GM21825 (cell line): Measurements from ENCODE around the gene ATRN.
"Not testable (repeated sequence)": the region's sequence is repeated elsewhere in the genome, so short reads cannot be mapped to it uniquely, and the experiment has no call there.

Experiments
- ATAC-seq: cut with Tn5 transposase; IDR thresholded peaks from one replicate; pipeline ENCODE4 v1.9.1; 2021; ENCODE audit warnings: mild to moderate bottlenecking, moderate library complexity; ENCODE audit not compliant: unreplicated experiment

ATRN gene

DNA sequence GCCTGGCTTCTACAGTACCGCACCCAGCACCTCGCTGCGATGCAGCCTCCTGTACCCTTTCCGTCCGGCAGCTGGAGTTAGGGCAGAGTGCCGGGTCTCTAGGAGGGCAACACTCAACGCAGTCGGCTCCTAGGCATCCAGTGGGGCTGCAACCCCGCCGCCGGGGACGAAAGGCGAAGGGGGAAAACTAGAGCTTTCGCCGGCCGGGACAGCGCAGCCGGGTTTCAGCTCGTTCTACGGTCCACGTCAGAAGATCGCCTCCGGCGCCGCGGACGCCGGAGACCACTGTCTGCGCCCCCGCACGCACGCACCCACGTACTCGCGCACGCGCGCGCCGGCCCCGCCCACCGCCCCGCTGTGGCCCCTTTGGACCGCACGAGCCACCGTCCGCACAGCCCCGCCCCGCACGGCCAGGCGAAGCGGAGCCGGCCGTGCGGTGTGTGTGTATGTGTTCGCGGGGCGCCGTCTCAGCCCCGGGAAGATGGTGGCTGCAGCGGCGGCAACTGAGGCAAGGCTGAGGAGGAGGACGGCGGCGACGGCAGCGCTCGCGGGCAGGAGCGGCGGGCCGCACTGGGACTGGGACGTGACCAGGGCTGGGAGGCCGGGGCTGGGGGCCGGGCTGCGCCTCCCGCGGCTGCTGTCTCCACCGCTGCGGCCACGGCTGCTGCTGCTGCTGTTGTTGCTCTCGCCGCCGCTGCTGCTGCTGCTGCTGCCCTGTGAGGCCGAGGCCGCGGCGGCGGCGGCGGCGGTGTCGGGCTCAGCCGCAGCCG lies at the start of gene ATRN:
TSS of gene ATRN (plus strand) at position 392 of the 770 bp plus-strand sequence. CDS start at position 482, 90 bp downstream.
- peak; percentile 80 for ATAC-seq

DNA sequence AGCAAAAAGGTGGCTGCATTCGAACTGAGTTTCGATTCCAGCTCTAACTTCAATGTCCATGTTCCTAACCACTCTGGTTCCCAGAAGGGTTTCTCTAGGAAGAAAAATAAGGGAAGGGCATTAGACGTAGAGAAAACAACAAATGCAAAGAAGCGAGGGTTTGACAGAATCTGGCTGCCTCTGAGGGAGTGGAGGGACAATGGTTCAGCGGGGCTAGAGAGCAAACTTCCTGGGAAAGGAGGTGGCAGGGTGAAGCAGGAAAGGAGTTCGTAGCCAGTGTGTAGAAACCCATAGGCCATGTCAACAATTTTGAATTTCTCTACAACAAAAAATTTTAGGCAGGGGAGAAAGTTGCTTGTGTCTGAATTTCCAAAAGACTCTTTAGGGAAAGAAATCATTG lies 48.8 kb upstream of the ATRN start:
- ATAC-seq: no peak

DNA sequence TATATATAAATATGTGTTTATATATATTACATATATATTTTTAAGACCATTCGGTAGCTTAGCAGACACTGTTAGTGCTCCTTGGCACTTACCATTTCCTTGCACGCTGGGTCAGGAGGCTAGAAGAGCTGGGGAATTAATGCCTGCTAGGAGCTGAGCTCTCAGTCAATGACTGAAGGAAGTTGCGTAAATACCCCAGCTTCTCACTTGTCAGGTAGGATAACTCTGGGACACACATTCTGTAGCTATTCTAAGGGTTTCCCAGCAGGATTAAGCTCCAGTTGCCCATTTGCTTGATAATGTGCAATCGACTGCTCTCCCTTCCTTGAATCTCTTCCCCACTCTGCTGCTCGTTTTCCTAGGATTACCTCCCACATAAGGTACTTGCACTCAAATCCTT lies 47.7 kb upstream of the ATRN start:
- no peak for ATAC-seq

DNA sequence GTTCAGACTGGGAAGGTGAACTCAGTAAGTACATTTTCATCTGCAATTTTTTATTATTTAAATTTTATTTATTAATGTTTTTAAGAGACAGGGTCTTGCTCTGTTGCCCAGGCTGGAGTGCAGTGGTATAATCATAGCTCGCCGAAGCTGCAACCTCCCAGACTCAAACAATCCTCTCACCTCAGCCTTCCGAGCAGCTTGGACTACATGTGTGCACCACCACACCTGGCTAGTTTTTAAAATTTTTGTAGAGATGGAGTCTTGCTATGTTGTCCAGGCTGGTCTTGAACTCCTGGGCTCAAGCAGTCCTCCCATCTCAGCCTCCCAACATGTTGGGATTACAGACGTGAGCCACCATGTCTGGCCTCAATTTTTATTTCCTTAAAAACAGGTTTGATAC lies 44.1 kb upstream of the ATRN start:
- not testable (repeated sequence) for ATAC-seq

DNA sequence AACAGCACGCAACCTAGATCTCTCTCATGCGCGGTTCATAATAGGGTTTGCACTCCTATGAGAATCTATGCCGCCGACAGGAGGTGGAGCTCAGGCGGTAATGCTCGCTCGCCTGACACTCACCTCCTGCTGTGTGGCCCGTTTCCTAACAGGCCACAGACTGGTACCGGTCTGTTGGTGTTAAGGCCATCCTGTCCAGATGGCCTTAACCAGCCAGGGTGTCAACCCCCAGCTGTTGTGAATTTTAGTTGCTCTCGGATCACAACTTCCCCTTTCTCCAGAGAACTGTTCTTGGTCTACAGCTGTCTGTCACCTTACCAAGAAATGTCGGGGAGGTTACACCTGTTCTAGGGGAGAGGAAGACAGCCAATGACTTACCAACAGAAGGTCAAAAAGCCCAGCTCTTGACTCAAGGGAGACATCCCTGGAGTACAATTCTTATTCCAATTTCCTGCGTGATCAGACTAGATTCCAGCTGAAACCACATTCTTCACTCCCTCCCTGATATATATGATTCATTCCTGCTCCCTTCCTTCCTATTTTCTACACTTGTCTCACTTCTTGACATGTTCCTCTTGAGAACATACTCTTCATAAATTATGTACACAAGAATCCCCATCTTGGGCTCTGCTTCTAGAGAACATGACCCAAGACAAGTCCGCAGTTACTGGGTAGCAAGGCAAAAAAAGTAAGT lies 40.3 kb upstream of the ATRN start:
- ATAC-seq: peak; percentile 86

DNA sequence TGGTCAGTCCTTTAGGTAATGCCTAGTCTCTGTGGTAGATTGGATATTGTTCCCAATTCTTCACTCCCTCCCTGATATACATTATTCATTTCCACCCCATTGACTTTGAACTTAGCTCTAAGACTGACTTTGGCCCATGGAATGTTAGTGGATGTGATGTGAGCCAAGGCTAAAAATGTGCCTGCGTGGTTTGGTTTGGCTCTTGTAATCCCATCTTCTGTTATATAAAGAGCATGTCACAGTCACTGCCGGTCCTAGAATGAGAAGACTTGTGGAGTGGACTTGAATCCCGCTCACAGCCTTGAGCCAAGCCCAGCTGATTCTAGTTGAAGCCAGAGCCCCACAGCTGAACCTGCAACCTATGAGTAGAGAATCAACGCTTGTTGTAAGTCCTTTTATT lies 39.7 kb upstream of the ATRN start:
- no peak for ATAC-seq

DNA sequence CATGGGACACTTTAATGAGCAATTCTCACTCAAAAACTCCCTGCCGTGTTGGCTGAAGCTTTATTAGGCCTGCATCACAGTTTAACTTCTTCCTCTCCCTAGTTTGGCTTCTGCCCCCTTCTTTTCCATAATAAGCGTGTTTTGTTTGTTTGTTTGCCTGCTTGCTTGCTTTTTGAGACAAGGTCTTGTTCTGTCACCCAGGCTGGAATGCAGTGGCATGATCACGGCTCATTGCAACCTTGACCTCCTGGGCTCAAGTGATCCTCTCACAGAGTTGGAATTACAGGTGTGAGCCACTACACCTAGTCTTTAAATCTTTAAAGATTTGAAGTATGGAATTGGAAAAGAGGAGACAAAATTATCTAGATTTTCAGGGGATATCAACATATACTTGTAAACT lies 38.0 kb upstream of the ATRN start:
- ATAC-seq: no peak

DNA sequence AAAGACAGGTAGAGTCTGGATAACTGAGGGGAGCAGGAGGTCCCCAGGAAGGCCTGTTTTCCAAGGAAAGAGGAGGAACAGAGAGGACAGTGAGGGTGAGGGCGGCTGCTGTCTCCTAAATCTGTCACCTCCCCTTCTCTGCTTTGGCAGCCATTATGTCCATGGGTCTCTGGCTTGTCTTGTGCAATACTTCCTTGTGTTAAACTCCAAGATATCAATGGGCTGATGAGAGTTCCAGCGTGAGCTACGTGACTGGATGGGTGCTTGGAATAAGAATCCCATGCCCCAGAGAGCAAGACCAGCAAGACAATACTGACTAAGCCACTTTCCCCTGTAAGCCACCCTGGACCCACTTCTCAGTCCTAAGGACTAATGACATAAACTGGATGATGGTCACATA lies 37.1 kb upstream of the ATRN start:
- no peak for ATAC-seq

DNA sequence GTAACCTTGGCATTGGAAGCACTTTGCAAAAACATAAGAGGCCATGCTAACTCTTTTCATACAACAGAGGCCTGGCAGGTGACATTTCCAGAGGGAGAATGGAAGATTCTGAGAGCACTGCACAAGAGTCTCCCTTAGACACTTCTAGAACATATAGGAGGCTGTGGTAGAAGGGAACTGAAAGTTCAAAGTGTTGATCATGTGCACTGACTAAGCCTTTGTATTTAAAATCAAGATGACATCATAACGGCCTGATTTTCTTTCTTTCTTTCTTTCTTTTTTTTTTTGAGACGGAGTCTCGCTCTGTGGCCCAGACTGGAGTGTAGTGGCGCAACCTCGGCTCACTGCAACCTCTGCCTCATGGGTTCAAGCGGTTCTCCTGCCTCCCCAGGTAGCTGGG lies 36.6 kb upstream of the ATRN start:
- ATAC-seq: no peak

DNA sequence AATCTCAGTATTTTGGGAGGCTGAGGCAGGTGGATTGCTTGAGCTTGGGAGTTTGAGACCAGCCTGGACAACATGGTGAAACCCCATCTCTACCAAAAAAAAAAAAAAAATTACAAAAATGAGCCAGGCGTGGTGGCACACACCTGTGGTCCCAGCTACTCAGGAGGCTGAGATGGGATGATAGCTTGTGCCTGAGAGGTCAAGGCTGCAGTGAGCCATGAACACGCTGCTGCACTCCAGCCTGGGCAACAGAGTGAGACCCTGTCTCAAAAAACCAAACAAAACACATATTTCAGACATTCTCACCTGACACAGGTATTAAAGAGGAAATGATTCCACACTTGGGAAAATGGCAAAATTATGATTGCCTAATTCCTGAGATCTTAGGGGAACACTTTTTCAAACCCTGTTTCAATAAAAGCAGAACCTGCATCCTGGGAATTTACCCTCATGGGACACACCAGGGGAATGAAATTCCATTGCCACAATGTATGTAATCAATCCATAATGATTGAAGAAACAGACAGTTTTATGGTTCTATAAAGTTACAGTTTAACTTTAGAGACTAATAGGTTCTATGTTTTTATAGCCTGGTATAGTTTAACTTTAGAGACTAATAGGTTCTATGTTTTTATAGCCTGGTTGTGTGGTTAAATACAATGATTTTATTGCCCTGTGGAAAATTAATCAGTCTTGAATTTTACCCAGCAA lies 33.8 kb upstream of the ATRN start:
- ATAC-seq: no peak

DNA sequence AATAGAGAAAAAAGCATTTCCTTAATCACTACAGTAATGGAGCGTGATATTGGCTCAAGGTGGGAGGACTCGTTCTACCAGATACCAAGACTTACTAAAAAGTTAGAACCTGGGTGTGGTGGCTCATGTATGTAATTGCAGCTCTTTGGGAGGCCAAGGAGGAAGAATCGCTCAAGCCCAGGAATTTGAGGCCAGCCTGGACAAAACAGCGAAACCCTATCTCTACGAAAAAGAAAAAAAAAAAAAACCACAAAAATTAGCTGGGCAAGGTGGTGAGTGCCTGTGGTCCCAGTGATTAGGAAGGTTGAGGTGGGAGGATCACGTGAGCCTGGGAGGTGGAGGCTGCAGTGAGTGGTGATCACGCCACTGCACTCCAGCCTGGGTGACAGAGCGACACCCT lies 24.0 kb upstream of the ATRN start:
- ATAC-seq: no peak

DNA sequence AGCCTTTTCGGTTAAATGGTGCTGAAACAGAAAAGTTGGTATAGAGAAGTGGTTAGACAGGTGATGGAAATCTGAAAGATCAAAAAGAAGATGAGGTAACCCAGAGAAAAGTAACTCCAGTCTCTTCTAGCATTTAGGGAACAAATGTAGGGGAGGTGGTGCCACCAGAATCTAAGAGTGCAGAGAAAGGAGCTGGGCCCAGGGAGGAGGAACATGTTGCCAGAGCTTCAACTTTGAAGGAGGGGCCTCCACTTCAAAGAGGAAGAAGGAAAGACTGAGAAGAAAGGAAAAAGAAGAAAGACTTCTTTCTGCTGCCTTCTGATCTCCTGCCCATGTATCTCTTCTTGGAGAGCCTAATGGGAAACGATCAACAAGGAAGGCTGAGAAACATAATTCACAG lies 23.5 kb upstream of the ATRN start:
- ATAC-seq: no peak

DNA sequence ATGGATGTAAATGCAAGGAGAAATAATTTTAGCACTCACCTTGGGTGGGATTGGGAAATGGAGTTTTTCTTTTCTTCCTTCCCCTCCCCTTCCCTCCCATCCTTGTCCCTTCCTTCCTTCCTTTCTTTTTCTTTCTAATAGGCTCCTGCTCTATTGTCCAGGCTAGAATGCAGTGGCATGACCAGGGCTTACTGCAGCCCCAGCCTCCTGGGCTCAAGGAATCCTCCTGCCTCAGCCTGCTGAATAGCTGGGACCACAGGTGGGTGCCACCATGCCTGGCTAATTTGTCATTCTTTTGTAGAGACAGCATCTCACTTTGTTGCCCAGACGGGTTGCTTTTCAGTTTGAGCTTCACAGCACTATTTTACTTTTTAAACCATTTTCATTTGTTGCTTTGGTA lies 21.5 kb upstream of the ATRN start:
- ATAC-seq: no peak

DNA sequence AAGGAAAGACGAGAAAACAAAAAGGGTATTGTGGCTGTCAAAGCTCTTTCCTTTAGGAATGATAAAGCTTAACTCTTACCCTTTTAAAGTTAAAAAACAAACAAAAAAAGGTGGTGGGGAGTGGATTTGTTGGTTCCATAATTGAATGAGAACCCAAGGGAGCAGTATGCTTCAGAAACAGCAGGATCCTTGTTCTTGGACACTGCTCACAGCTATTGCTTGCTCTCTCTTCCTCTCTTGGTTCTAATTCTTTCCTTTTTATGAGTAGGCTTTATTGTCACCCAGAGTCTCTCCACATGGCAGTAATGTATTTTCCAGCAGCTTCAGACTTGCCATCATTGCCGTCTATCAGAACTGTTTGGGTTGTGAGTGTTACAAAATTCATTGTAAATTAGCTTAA lies 18.7 kb upstream of the ATRN start:
- ATAC-seq: no peak

DNA sequence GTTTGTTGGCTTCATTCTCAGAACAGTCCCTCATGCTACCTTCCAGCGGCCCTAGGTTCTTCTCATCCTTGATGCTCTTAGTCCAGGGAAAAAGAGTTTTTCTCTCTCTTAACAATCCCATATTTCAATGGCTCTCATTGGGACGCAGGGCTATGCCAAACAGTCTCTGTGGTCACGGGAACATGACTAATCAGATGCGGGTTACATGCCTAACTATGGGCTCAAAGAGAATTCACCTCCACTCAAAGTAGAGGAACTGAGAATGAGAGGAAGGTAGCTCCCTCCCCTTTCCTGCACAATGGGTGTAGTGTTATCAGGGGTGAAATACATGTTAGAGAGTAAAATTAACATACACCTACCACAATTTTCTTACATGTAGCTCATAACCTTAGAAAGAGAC lies 18.1 kb upstream of the ATRN start:
- no peak for ATAC-seq

DNA sequence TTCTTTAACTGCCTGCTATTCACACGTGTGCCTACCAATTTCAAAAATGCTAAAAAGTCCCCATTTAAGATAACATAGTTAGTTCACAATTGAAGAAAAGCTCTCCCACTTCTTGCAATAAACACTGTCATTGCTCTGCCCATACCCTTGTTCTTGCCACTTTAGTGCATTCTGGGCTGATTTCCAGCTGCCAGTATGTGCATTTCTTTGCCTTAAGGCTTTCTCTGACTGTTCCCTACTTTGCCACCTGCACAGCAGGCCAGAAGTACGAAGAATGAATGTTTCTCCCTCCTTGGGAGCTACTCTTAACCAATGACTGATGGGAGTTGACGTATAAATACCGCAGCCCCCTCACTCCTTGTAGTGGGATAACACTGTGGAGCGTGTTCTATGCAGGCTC lies 16.0 kb upstream of the ATRN start:
- no peak for ATAC-seq

DNA sequence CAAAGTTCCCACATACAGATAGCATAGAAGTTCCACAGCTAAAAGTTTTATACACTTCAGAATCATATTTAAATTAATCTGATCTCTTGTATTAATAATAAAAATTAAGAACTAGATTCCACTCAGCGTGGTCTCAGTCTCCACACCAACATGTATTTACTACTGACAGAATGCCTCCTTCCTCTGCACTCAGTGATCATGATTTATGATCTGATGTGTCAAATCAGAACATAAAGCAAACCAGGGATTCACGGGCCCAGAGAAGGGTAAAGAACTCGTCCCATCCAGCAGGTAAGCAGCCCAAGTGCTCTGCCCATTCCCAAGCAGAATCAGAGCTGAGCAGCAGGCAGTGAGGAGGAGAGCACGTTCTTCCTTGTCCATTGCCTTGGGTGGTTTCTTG lies 14.2 kb upstream of the ATRN start:
- ATAC-seq: no peak

DNA sequence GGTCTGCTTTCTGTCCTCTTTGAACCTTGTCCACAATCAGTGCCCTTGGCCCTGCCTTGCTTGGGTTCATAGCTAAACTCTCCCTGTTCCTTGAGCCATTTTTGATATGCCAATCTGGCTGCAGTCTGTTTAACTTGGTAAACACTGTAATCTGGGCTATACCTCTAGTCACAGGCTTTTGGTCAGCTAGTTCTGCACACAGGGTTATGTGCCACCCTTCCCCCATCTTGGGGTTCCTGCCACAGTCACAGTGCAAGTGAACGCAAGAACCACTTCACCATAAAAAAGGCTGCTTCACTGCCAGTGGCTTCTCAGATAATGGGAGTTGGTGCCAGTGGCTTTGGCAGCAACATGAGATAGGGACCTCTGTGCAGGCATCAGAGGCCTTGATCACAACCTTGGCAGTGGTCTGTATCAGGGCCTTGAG lies 10.9 kb upstream of the ATRN start:
- ATAC-seq: no peak

DNA sequence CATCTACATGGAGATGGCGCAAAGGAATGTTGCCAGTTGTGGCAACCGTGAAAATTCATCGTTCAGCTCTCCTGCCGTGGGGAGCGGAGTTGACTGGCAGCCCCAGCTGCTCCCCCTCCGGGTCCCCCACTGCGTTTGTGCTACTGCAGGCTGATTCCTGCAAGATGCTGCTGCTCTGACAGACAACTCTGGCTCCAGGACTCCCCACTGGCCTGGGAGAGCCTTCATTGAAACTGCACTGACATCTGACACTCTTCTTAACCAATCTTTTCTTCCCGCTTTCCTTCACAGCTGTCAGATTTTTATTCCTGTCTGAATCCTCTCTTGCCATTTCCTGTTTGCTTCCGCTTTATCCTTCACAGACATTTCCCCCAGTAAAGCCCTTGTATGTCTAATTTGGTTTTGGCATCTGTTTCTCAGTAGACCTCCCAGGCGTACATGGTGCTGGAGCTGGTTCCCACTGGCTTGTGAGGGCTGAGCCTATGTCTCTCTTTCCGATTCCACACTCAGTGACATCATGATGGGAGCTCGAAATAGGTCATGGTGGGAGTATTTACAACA lies 9.5 kb upstream of the ATRN start:
- ATAC-seq: no peak

DNA sequence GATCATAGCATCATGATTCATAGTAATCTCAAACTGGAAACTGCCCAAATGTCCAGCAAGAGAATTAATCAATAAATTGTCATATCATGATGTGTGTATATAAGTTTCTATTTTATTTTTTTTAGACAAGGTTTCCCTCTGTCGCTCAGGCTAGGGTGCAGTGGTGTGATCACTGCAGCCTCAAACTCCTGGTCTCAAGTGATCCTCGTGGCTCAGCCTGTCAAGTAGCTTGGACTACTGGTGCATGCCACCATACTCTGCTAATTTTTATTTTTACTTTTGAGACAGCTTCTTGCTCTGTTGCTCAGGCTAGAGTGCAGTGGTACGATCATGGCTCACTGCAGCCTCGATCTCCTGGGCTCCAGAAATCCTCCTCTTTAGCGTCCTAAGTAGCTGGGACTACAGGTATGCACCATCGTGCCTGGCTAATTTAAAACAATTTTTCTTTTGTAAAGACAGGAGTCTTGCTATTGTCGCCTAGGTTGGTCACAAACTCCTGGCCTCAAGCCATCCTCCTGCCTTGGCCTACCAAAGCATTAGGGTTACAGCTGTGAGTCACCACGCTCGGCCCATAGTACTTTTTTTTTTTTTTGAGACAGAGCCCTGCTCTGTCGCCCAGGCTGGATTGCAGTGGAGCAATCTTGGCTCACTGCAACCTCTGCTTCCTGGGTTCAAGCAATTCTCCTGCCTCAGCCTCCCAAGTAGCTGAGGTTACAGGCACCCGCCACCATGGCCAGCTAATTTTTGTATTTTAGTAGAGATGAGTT lies 8.7 kb upstream of the ATRN start:
- ATAC-seq: no peak

DNA sequence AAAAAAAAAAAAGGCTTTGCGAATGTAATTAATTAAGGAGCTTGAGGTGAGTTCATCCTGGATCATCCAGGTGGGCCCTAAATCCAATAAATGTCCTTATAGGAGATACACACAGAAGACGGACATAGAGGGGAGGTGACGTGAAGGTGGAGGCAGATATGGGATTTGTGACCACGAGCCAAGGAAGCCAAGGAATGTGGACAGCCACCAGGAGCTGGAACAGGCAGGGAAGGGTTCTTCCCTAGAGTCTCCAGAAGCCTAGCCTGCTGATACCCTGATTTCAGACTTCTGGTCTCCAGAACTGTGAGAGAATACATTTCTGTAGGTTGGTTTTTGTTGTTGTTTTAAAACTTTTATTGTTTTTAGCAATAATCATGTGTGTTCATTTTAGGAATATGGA lies 6.7 kb upstream of the ATRN start:
- ATAC-seq: no peak
